Glutamatergic neuron (in vitro differentiated cells): ENCODE measurements around the gene TIE1. TPM values are rescaled to one million over a fixed set of nuclear protein-coding genes. Genes with fewer than 3 reads are reported as not detected.

Experiments used
- DNase-seq: peaks from one replicate; pipeline ENCODE4 v3.0.0; 2022
- H3K27ac Mint-ChIP-seq: one replicate; pipeline ENCODE4 v1.8.0; 2020; ENCODE audit warnings: mild to moderate bottlenecking, mixed read lengths, inconsistent platforms; ENCODE audit not compliant: unreplicated experiment
- H3K27me3 Mint-ChIP-seq: one replicate; pipeline ENCODE4 v1.8.0; 2020; ENCODE audit warnings: mild to moderate bottlenecking, moderate library complexity, mixed read lengths, inconsistent platforms; ENCODE audit not compliant: unreplicated experiment
- H3K36me3 Mint-ChIP-seq: one replicate; pipeline ENCODE4 v1.8.0; 2020; ENCODE audit warnings: mild to moderate bottlenecking, mixed read lengths, inconsistent platforms; ENCODE audit not compliant: unreplicated experiment
- H3K4me1 Mint-ChIP-seq: one replicate; pipeline ENCODE4 v1.8.0; 2020; ENCODE audit warnings: mild to moderate bottlenecking, low read depth, mixed read lengths, inconsistent platforms; ENCODE audit not compliant: unreplicated experiment
- H3K4me3 Mint-ChIP-seq: one replicate; pipeline ENCODE4 v1.8.0; 2020; ENCODE audit warnings: mild to moderate bottlenecking, mixed read lengths, inconsistent platforms; ENCODE audit not compliant: unreplicated experiment
- H3K9me3 Mint-ChIP-seq: one replicate; pipeline ENCODE4 v1.8.0; 2020; ENCODE audit warnings: mild to moderate bottlenecking, moderate library complexity, mixed read lengths, inconsistent platforms; ENCODE audit not compliant: unreplicated experiment
- total RNA-seq: library from RNA; stranded (reverse); fragmentation: NEBNext Ultra II Directional; extraction: Animal tissue kit (Norgen Biotek cat#: 25700); gene quantifications from one replicate; pipeline ENCODE4 v1.2.1, GENCODE V29; 2021; ENCODE audit not compliant: unreplicated experiment
- TF ChIP-seq, protein P1 (sequence below): fragments of 200-600 bp; sonication (generic); IDR thresholded peaks from one replicate; pipeline ENCODE4 v1.5.0; 2021; ENCODE audit not compliant: partially characterized antibody, unreplicated experiment

Gene TIE1
- total RNA-seq, 1 donor from 2014 or later, result 11.3 TPM

DNA sequence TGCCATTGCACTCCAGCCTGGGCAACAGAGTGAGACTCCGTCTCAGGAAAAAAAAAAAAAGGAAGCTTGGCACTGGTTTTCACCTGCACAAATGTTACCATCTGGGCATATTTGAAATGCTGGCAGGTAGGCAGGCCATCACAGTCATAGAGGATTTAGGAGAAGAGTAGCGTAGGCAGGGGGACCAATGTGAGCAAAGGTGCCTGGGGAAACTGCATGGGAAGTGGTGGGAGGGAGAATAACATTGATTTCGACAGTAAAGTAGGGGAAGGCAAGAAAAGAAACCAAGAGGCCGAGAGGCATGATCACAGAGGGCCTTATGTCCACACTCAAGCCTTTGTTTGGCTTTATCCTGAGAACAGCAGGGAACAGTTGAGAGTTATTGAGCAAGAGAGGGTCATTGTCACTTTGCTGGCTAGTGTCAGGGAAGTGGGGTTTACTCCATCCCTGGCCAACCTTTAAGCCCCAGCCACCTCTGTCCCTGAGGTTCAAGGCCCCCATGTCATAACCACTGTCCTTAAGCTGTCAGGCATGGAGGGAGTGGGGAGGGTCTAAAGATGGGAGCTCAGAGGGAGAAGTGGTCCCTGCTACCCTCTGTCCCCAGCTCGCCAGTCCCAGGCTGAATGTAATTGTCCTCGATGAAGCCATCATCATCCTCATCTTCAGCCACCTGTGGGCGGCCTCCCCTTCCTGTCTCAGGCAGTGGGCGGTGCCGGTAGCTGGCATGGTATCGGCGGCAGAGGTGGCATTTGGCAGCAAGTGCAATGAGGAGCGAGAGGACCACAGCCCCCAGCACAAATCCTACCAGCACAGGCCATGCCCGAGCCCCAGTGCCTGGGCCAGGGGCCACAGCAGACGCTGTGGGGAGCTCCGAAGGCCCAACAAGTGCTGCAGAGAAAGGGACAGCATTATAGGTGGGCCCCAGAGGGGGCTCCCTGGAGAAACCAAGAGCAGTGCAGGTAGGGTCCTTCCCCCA, 18.3 kb upstream of the TIE1 start:
- Mint-ChIP-seq H3K4me1 (peaks cover 7% of the 10 kb centered on the region), H3K27me3 (peaks cover 12% of the 10 kb centered on the region), H3K27ac (no peak overlapping the region), H3K4me3 (no peak overlapping the region), H3K9me3 (no peaks in the 10 kb centered on the region), H3K36me3 (no peaks in the 10 kb centered on the region)
- TF ChIP-seq, protein P1, sequence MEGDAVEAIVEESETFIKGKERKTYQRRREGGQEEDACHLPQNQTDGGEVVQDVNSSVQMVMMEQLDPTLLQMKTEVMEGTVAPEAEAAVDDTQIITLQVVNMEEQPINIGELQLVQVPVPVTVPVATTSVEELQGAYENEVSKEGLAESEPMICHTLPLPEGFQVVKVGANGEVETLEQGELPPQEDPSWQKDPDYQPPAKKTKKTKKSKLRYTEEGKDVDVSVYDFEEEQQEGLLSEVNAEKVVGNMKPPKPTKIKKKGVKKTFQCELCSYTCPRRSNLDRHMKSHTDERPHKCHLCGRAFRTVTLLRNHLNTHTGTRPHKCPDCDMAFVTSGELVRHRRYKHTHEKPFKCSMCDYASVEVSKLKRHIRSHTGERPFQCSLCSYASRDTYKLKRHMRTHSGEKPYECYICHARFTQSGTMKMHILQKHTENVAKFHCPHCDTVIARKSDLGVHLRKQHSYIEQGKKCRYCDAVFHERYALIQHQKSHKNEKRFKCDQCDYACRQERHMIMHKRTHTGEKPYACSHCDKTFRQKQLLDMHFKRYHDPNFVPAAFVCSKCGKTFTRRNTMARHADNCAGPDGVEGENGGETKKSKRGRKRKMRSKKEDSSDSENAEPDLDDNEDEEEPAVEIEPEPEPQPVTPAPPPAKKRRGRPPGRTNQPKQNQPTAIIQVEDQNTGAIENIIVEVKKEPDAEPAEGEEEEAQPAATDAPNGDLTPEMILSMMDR, result no peak
- DNase-seq, result no peak

DNA sequence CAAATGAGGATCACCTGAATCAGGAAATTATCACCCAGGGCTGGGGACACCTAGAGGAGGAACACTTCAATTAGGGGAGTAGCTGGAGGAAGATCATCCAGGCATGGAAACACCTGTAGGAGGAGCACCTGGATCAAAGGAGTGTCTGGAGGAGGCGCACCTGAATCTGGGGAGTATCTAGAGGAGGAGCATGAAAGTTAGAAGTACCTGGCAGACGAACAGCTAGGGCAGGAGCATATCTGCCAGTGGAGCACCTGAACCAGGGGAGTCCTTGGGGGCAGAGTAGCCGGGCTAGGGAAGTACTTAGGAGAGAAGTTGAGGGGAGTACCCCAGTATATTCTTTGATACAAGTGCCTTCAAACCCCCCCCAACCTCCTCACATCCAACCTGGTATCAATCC, 16.7 kb upstream of the TIE1 start:
- Mint-ChIP-seq H3K9me3 (no peaks in the 10 kb centered on the region), H3K27ac (no peak overlapping the region), H3K36me3 (no peaks in the 10 kb centered on the region), H3K4me3 (no peak overlapping the region), H3K4me1 (peaks cover 7% of the 10 kb centered on the region), H3K27me3 (peaks cover 12% of the 10 kb centered on the region)
- TF ChIP-seq, protein P1, result no peak
- no peak for DNase-seq

DNA sequence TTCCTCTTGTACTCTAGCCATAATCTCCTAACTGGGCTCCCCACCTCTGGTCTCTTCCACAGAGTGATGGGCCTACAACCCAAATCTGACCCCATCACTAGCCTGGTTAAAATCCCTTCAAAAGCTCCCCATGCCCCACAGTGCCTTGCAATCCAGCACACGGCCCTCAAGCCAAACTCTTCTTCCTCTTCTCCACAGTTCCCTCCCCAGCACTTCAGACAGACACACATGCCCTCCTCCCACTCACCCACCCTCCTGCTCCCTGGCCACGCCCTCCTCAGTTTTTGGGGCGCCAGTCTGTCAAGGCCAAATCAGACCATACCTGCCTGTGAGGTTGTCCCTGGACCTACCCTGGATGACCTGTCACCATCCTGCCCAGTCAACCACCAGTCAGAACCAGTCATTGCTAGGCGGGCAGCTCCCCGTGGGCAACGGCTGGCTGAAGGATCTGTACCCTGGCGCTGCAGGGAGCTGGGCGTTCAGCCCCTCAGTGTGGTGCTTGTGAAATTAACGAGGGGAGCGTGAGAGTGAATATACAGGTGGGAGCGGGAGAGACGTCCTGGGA, 16.2 kb upstream of the TIE1 start:
- no peaks in the 10 kb centered on the region for H3K9me3 Mint-ChIP-seq
- TF ChIP-seq, protein P1, result no peak
- no peak overlapping the region for H3K4me3 Mint-ChIP-seq
- H3K27me3 Mint-ChIP-seq, result peaks cover 12% of the 10 kb centered on the region
- DNase-seq, result no peak
- H3K4me1 Mint-ChIP-seq, result peaks cover 7% of the 10 kb centered on the region
- no peak overlapping the region for H3K27ac Mint-ChIP-seq
- no peaks in the 10 kb centered on the region for H3K36me3 Mint-ChIP-seq

DNA sequence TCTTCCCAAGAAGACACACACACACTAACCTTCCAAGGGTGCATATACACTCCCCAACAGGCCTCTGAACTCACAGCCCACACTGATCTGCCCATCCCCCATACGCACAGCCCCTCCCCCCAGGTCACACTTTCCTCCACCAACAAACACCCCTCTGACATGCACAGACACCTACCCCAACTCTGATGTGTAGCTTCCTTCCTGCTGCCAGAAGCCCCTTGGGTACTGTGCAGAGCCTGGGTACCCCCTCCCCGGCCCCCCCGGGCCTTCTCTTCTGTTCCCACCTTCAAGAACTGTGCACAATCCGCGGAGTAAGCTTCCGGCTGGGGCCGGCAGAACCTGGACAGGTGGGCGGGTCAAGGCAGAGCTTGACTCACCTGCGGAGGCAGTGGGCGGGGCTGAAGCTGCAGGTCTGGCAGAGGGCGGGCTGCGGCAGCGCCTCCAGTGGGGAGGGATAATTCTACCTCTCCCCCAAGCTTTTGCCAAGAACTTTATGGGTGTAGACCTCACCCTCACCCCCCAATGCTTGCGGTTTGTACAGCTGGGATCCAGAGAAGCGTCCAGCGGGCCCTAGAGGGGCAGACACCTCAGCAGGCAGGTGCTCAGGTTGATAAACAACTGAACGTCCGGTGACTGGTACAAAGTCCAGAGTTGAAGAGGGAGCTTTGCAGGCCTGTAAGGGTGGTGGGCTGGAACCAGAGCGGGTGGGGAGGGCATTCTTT, 15.4 kb upstream of the TIE1 start, which contains the start of gene C1orf210:
Gene C1orf210 (minus strand): TSS at position 313 of the 722 bp plus-strand sequence. CDS start 2,311 bp downstream, outside the sequence.
- peaks cover 12% of the 10 kb centered on the region for H3K27me3 Mint-ChIP-seq
- DNase-seq, result no peak
- H3K4me1 Mint-ChIP-seq, result peaks cover 7% of the 10 kb centered on the region
- H3K36me3 Mint-ChIP-seq, result no peaks in the 10 kb centered on the region
- H3K27ac Mint-ChIP-seq, result peak within 1 kb of the TSS; percentile 22
- H3K9me3 Mint-ChIP-seq, result no peaks in the 10 kb centered on the region
- TF ChIP-seq, protein P1, result no peak
- H3K4me3 Mint-ChIP-seq, result peak within 1 kb of the TSS; percentile 28
